ENCODE data around the gene MYO18B.

GRCh38 chr22:25748140-25748539 is 6.2 kb downstream of the MYO18B start:
- no peak for TF ChIP-seq EZH2 (IDR thresholded peaks at IDR 0.05; ENCODE audit: low read length, unreplicated experiment)
- TF ChIP-seq CTCF (conservative IDR thresholded peaks at IDR 0.05; ENCODE audit: low read depth, low read length): no peak

Measured in PC-3 (cell line).